ENCODE results near the gene PPA2. TPM values are rescaled to one million over a fixed set of nuclear protein-coding genes. Genes with fewer than 3 reads are reported as not detected.

Gene PPA2
- total RNA-seq, 3 donors from 2014 or later, result 78.3 to 130 (median 91.2) TPM

GRCh38 chr4:105356194-105356593 is 117.7 kb downstream of the PPA2 start:
- H3K36me3 ChIP-seq (ENCODE audit: low read depth), result no peaks in the 10 kb centered on the region
- H3K9me3 ChIP-seq, result no peaks in the 10 kb centered on the region
- intact Hi-C loops (cut with DNase I, micrococcal nuclease), result no loop called here
- ATAC-seq (no peak), DNase-seq (no peak)
- H3K4me3 ChIP-seq, result no peak overlapping the region
- no peak for TF ChIP-seq CTCF (IDR thresholded peaks at IDR 0.05)
- no peaks in the 10 kb centered on the region for H3K4me1 ChIP-seq (ENCODE audit: low read depth)

- no peak overlapping the region for H3K4me3 ChIP-seq
- H3K4me1 ChIP-seq (ENCODE audit: low read depth), result no peaks in the 10 kb centered on the region
- TF ChIP-seq CTCF (IDR thresholded peaks at IDR 0.05), result no peak
- no peak for ATAC-seq
- DNase-seq, result no peak
- H3K9me3 ChIP-seq, result no peaks in the 10 kb centered on the region
- no peaks in the 10 kb centered on the region for H3K36me3 ChIP-seq (ENCODE audit: low read depth)
- intact Hi-C loops (cut with DNase I, micrococcal nuclease), result no loop called here
Observed at GRCh38 chr4:105352826-105353225, 121.0 kb downstream of the PPA2 start.

GRCh38 chr4:105351861-105352260 is 122.0 kb downstream of the PPA2 start:
- DNase-seq (no peak), ATAC-seq (no peak)
- intact Hi-C loops (cut with DNase I, micrococcal nuclease), result no loop called here
- no peak for TF ChIP-seq CTCF (IDR thresholded peaks at IDR 0.05)
- Histone ChIP-seq H3K4me3 (no peak overlapping the region), H3K4me1 (ENCODE audit: low read depth) (no peaks in the 10 kb centered on the region), H3K9me3 (no peaks in the 10 kb centered on the region), H3K36me3 (ENCODE audit: low read depth) (no peaks in the 10 kb centered on the region)

GRCh38 chr4:105350859-105351490 is 122.9 kb downstream of the PPA2 start:
- H3K36me3 ChIP-seq (ENCODE audit: low read depth), result no peaks in the 10 kb centered on the region
- H3K4me1 ChIP-seq (ENCODE audit: low read depth), result no peaks in the 10 kb centered on the region
- no peak for DNase-seq
- no peak overlapping the region for H3K4me3 ChIP-seq
- H3K9me3 ChIP-seq, result no peaks in the 10 kb centered on the region
- intact Hi-C loops (cut with DNase I, micrococcal nuclease), result no loop called here
- TF ChIP-seq CTCF (IDR thresholded peaks at IDR 0.05), result no peak
- ATAC-seq, result no peak

DNA sequence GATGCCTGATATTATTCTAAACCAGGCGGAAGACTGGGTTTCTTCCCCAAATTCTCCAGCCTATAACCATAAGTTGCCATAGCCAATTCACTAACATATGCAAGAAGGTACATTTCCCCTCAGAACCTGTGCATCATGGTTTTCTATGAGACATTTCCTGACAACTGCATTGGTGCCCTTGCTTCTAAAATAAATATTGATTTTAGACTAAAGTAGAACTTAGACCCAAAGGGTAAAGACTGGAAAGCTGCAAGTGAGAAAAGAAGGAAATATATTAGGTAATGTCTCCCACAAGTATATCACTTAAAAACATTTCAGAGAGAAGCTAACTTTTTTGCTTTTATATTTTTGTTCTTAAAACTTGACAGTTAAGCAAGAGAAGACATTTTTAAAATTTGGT is 125.1 kb downstream of the PPA2 start:
- ATAC-seq (no peak), DNase-seq (no peak)
- intact Hi-C loops (cut with DNase I, micrococcal nuclease), result no loop called here
- H3K36me3 ChIP-seq (ENCODE audit: low read depth), result no peaks in the 10 kb centered on the region
- no peak for TF ChIP-seq CTCF (IDR thresholded peaks at IDR 0.05)
- H3K9me3 ChIP-seq, result no peaks in the 10 kb centered on the region
- no peak overlapping the region for H3K4me3 ChIP-seq
- no peaks in the 10 kb centered on the region for H3K4me1 ChIP-seq (ENCODE audit: low read depth)

- Histone ChIP-seq H3K4me1 (ENCODE audit: low read depth) (no peaks in the 10 kb centered on the region), H3K9me3 (no peaks in the 10 kb centered on the region), H3K4me3 (no peak overlapping the region), H3K36me3 (ENCODE audit: low read depth) (no peaks in the 10 kb centered on the region)
- ATAC-seq, result no peak
- intact Hi-C loops (cut with DNase I, micrococcal nuclease), result no loop called here
- DNase-seq, result no peak
- TF ChIP-seq CTCF (IDR thresholded peaks at IDR 0.05), result no peak
Observed at GRCh38 chr4:105346869-105347268, 127.0 kb downstream of the PPA2 start.
